Gastrocnemius medialis (tissue), 4 donors: ENCODE measurements around the gene ZC3H12A. TPM values are rescaled to one million over a fixed set of nuclear protein-coding genes. Genes with fewer than 3 reads are reported as not detected.
A peak's percentile ranks its signal among the peaks of the same experiment; 100 is the strongest.

ENCODE experiments used
- ATAC-seq, 2 donors: fragments of 150-250 bp; one replicate each; pipeline ENCODE4 v1.9.1; 2016
- DNase-seq, 2 donors: peaks; one replicate each; pipeline ENCODE4 v3.0.0-alpha.2; 2019
- H3K27ac ChIP-seq, 4 donors: fragments of 200-600 bp; sonication (generic); 1 replicate in 1 of 4; 2 replicates in 3 of 4; pipeline ENCODE4 v1.5.1; 2016 to 2018; ENCODE audit warnings: mild to moderate bottlenecking in 2 of 4, moderate library complexity in 1 of 4
- H3K27me3 ChIP-seq, 3 donors: fragments of 200-600 bp; sonication (generic) in 2 of 3; 1 replicate in 1 of 3; 2 replicates in 2 of 3; pipeline versions ENCODE4 v1.5.1 to v1.6.0; 2016 to 2019; ENCODE audit warnings: mild to moderate bottlenecking in 1 of 3, moderate library complexity in 1 of 3
- H3K36me3 ChIP-seq, 2 donors: fragments of 200-600 bp; sonication (generic) in 1 of 2; one replicate each; pipeline ENCODE4 v1.5.1; 2017 to 2018
- H3K4me1 ChIP-seq, 2 donors: fragments of 200-600 bp; sonication (generic) in 1 of 2; one replicate each; pipeline ENCODE4 v1.5.1; 2016 to 2017; ENCODE audit warnings: mild to moderate bottlenecking in 2 of 2
- H3K4me3 ChIP-seq, 4 donors: fragments of 200-600 bp; sonication (generic) in 3 of 4; 1 replicate in 1 of 4; 2 replicates in 3 of 4; pipeline ENCODE4 v1.5.1; 2016 to 2019; ENCODE audit warnings: mild to moderate bottlenecking in 2 of 4
- H3K9me3 ChIP-seq, 3 donors: fragments of 200-600 bp; sonication (generic) in 2 of 3; 1 replicate in 1 of 3; 2 replicates in 2 of 3; pipeline ENCODE4 v1.5.1; 2016 to 2019
- CTCF ChIP-seq, 5 experiments: fragments of 450-650 bp in 3 of 5; fragments of 200-600 bp in 2 of 5; sonication (generic) in 2 of 5; IDR thresholded peaks in 4 of 5; conservative IDR thresholded peaks in 1 of 5; 1 replicate in 4 of 5; 2 replicates in 1 of 5; pipeline ENCODE4 v1.5.1; 2016 to 2019; ENCODE audit warnings: antibody characterized with exemption in 5 of 5, mild to moderate bottlenecking in 3 of 5, moderate library complexity in 3 of 5
- POLR2A ChIP-seq, 2 donors: fragments of 450-650 bp; IDR thresholded peaks; one replicate each; pipeline ENCODE4 v1.6.1; 2017; ENCODE audit warnings: antibody characterized with exemption in 2 of 2, mild to moderate bottlenecking in 2 of 2, moderate library complexity in 2 of 2
- in situ Hi-C, 4 donors: fragments of 200-750 bp; cut with MboI; loops; one replicate each; pipeline versions ENCODE4 v1.15.0 to v1.8.0; 2017; ENCODE audit warnings: low sequenced_read_pairs in 4 of 4
- intact Hi-C: fragments of 100-400 bp; cut with DNase I; formaldehyde crosslinking; loops from one replicate; pipeline ENCODE4 v1.15.1; 2023; ENCODE audit warnings: low total_unique reads
- total RNA-seq, 4 donors: library from RNA; depleted of rRNA; stranded (reverse); fragments of >200 nt; gene quantifications; one replicate each; pipeline versions ENCODE4 v1.1.0 to v1.2.3, GENCODE V29; 2016

The ZC3H12A gene
- total RNA-seq, 4 donors from 2014 or later, result 5.3 to 27.1 (median 8.6) TPM

GRCh38 chr1:37464443-37464842 is 9.9 kb upstream of the ZC3H12A start:
- Histone ChIP-seq H3K4me1 (peaks cover 8 to 11% of the 10 kb centered on the region in 2 donors), H3K27ac (peak overlapping the region in 2 of 4 donors; percentile 76 to 84), H3K4me3 (no peak overlapping the region), H3K27me3 (no peaks in the 10 kb centered on the region), H3K9me3 (no peaks in the 10 kb centered on the region), H3K36me3 (no peaks in the 10 kb centered on the region)
- ATAC-seq, result no peak
- intact Hi-C loops, result no loop called here
- no peak for DNase-seq
- in situ Hi-C loops, result no loop called here
- TF ChIP-seq POLR2A (IDR thresholded peaks at IDR 0.05), result no peak
- TF ChIP-seq CTCF (IDR thresholded peaks at IDR 0.05 in 4 of 5, conservative IDR thresholded peaks at IDR 0.05 in 1 of 5), result no peak

- Histone ChIP-seq H3K4me3 (no peak overlapping the region), H3K4me1 (peaks cover 10 to 13% of the 10 kb centered on the region in 2 donors), H3K9me3 (no peaks in the 10 kb centered on the region), H3K27me3 (no peaks in the 10 kb centered on the region), H3K36me3 (no peaks in the 10 kb centered on the region), H3K27ac (peak overlapping the region; percentile 67 to 84 (median 74))
- TF ChIP-seq POLR2A (IDR thresholded peaks at IDR 0.05), result no peak
- no peak for TF ChIP-seq CTCF (IDR thresholded peaks at IDR 0.05 in 4 of 5, conservative IDR thresholded peaks at IDR 0.05 in 1 of 5)
- DNase-seq (peak in 1 of 2 donors; percentile 65), ATAC-seq (peak; percentile 94 to 98)
- intact Hi-C loops, result no loop called here
- in situ Hi-C loops, result no loop called here
Measured at GRCh38 chr1:37465593-37466517, 8.5 kb upstream of the ZC3H12A start.

GRCh38 chr1:37468037-37468436 is 6.3 kb upstream of the ZC3H12A start:
- in situ Hi-C loops (no loop called here), intact Hi-C loops (no loop called here)
- DNase-seq, result no peak

GRCh38 chr1:37469386-37469785 is 5.0 kb upstream of the ZC3H12A start:
- intact Hi-C loops, result no loop called here
- ATAC-seq (no peak), DNase-seq (no peak)
- in situ Hi-C loops, result no loop called here
- Histone ChIP-seq H3K27ac (no peak overlapping the region), H3K36me3 (no peaks in the 10 kb centered on the region), H3K9me3 (no peaks in the 10 kb centered on the region), H3K4me1 (peaks cover 32 to 44% of the 10 kb centered on the region in 2 donors), H3K4me3 (no peak overlapping the region), H3K27me3 (no peaks in the 10 kb centered on the region)
- no peak for TF ChIP-seq CTCF (IDR thresholded peaks at IDR 0.05 in 4 of 5, conservative IDR thresholded peaks at IDR 0.05 in 1 of 5)

More at GRCh38 chr1:37468037-37468436, 6.3 kb upstream of the ZC3H12A start:
- no peak for ATAC-seq
- no peaks in the 10 kb centered on the region for H3K27me3 ChIP-seq
- H3K27ac ChIP-seq, result no peak overlapping the region
- H3K36me3 ChIP-seq, result no peaks in the 10 kb centered on the region
- H3K9me3 ChIP-seq, result no peaks in the 10 kb centered on the region
- no peak for TF ChIP-seq CTCF (IDR thresholded peaks at IDR 0.05 in 4 of 5, conservative IDR thresholded peaks at IDR 0.05 in 1 of 5)
- TF ChIP-seq POLR2A (IDR thresholded peaks at IDR 0.05), result no peak
- H3K4me3 ChIP-seq, result no peak overlapping the region
- H3K4me1 ChIP-seq, result peaks cover 27 to 35% of the 10 kb centered on the region in 2 donors
